GM23338 (cell line): ENCODE measurements around the gene ERC2. TPM values are rescaled to one million over a fixed set of nuclear protein-coding genes. Genes with fewer than 3 reads are reported as not detected.

Source experiments
- ATAC-seq: fragments of 200-7000 bp; cut with Tn5 transposase; 3 replicates; pipeline ENCODE4 v1.9.1; 2020
- DNase-seq: peaks from one replicate; pipeline ENCODE4 v3.0.0-alpha.2; 2015; ENCODE audit warnings: low spot score
- H2AFZ ChIP-seq: fragments of 200-600 bp; sonication (generic); 2 replicates; pipeline ENCODE4 v1.8.0; 2016; ENCODE audit warnings: antibody characterized with exemption, mild to moderate bottlenecking, moderate library complexity
- H3F3A ChIP-seq: fragments of 200-600 bp; sonication (generic); replicated peaks from 2 replicates; pipeline ENCODE4 v1.8.0; 2017; ENCODE audit warnings: antibody characterized with exemption, mixed run types, low read depth
- H3K27ac ChIP-seq: fragments of 200-600 bp; sonication (generic); 2 replicates; pipeline ENCODE4 v1.6.1; 2016; ENCODE audit warnings: low read depth
- H3K27me3 ChIP-seq: fragments of 200-600 bp; sonication (generic); 2 replicates; pipeline ENCODE4 v1.8.0; 2016; ENCODE audit warnings: mild to moderate bottlenecking, mixed run types, moderate library complexity; ENCODE audit not compliant: insufficient read depth
- H3K36me3 ChIP-seq: fragments of 200-600 bp; sonication (generic); 2 replicates; pipeline ENCODE4 v1.8.0; 2016; ENCODE audit warnings: mild to moderate bottlenecking; ENCODE audit not compliant: insufficient read depth
- H3K4me1 ChIP-seq: fragments of 200-600 bp; sonication (generic); 2 replicates; pipeline ENCODE4 v1.8.0; 2016; ENCODE audit warnings: mild to moderate bottlenecking, moderate library complexity; ENCODE audit not compliant: insufficient read depth
- H3K4me2 ChIP-seq: fragments of 200-600 bp; sonication (generic); 2 replicates; pipeline ENCODE4 v1.7.1; 2017; ENCODE audit warnings: mixed run types
- H3K4me3 ChIP-seq: fragments of 200-600 bp; sonication (generic); 2 replicates; pipeline ENCODE4 v1.6.1; 2016; ENCODE audit warnings: mixed run types
- H3K79me2 ChIP-seq: fragments of 200-600 bp; sonication (generic); replicated peaks from 2 replicates; pipeline ENCODE4 v1.8.0; 2017; ENCODE audit warnings: mild to moderate bottlenecking; ENCODE audit not compliant: insufficient read depth
- H3K9me2 ChIP-seq: fragments of 200-600 bp; sonication (generic); 2 replicates; pipeline ENCODE4 v1.8.0; 2017; ENCODE audit not compliant: insufficient read depth
- H4K20me1 ChIP-seq: fragments of 200-600 bp; sonication (generic); replicated peaks from 2 replicates; pipeline ENCODE4 v1.8.0; 2017; ENCODE audit warnings: mild to moderate bottlenecking; ENCODE audit not compliant: insufficient read depth
- H3K27ac Mint-ChIP-seq: 2 replicates; pipeline ENCODE4 v1.8.0; 2020; ENCODE audit warnings: inconsistent platforms, mild to moderate bottlenecking, moderate library complexity, mixed read lengths
- H3K27me3 Mint-ChIP-seq: 3 replicates; pipeline ENCODE4 v1.8.0; 2022; ENCODE audit warnings: low read depth, mild to moderate bottlenecking, moderate library complexity, mixed read lengths, inconsistent platforms; ENCODE audit not compliant: insufficient read depth, poor library complexity
- H3K36me3 Mint-ChIP-seq: 3 replicates; pipeline ENCODE4 v1.8.0; 2021; ENCODE audit warnings: low read depth, mild to moderate bottlenecking, inconsistent platforms, moderate library complexity, mixed read lengths
- H3K4me1 Mint-ChIP-seq: 3 replicates; pipeline ENCODE4 v1.8.0; 2020; ENCODE audit warnings: mild to moderate bottlenecking, inconsistent platforms, mixed read lengths
- H3K4me3 Mint-ChIP-seq: 3 replicates; pipeline ENCODE4 v1.8.0; 2021; ENCODE audit warnings: moderate library complexity, mild to moderate bottlenecking, inconsistent platforms, mixed read lengths
- H3K9me3 Mint-ChIP-seq: 3 replicates; pipeline ENCODE4 v1.8.0; 2020; ENCODE audit warnings: moderate library complexity, mild to moderate bottlenecking, inconsistent platforms, mixed read lengths
- CREB1 ChIP-seq: fragments of 250-450 bp; sonication (Bioruptor Pico); IDR thresholded peaks from 2 replicates; pipeline ENCODE4 v1.5.0; 2020; ENCODE audit warnings: low read depth, mild to moderate bottlenecking, moderate library complexity
- CTCF ChIP-seq, 2 experiments: fragments of 200-600 bp in 1 of 2; sonication (generic) in 1 of 2; conservative IDR thresholded peaks; 2 replicates each; pipeline versions ENCODE4 v1.5.1 to v1.6.1; 2016 to 2017; ENCODE audit warnings: antibody characterized with exemption in 2 of 2, low read depth in 2 of 2, mild to moderate bottlenecking in 2 of 2, moderate library complexity in 1 of 2
- EZH2 ChIP-seq: fragments of 200-600 bp; sonication (generic); IDR thresholded peaks from one replicate; pipeline ENCODE4 v1.8.0; 2017; ENCODE audit warnings: antibody characterized with exemption, mild to moderate bottlenecking, low read depth; ENCODE audit not compliant: unreplicated experiment
- EZH2phosphoT487 ChIP-seq: fragments of 200-600 bp; sonication (generic); IDR thresholded peaks from one replicate; pipeline ENCODE4 v1.8.1; 2018; ENCODE audit warnings: antibody characterized with exemption; ENCODE audit not compliant: unreplicated experiment
- JUNB ChIP-seq: IDR thresholded peaks from one replicate; pipeline ENCODE4 v1.6.1; 2016; ENCODE audit warnings: antibody characterized with exemption; ENCODE audit not compliant: unreplicated experiment
- POLR2AphosphoS5 ChIP-seq: IDR thresholded peaks from 2 replicates; pipeline ENCODE4 v1.6.1; 2016; ENCODE audit warnings: antibody characterized with exemption, low read depth
- ZNF114 ChIP-seq: fragments of 250-450 bp; sonication (Bioruptor Pico); IDR thresholded peaks from 2 replicates; pipeline ENCODE4 v1.5.0; 2020; ENCODE audit warnings: mild to moderate bottlenecking, moderate library complexity
- polyA plus RNA-seq: library from polyadenylated mRNA; unstranded; fragments of >200 nt; fragmentation: Nextera tagmentation; extraction: Ambion mirVana; gene quantifications from 2 replicates; pipeline ENCODE4 v1.2.1, GENCODE V29; 2016
- total RNA-seq: library from RNA; depleted of rRNA; stranded (reverse); fragments of >200 nt; shearing (Covaris generic); gene quantifications from 2 replicates; pipeline ENCODE4 v1.2.3, GENCODE V29; 2014
- TF ChIP-seq, protein P1 (sequence below): IDR thresholded peaks from one replicate; pipeline ENCODE4 v1.6.1; 2018; ENCODE audit warnings: antibody characterized with exemption; ENCODE audit not compliant: unreplicated experiment
- TF ChIP-seq, protein P2 (sequence below): IDR thresholded peaks from 2 replicates; pipeline ENCODE4 v1.6.1; 2016; ENCODE audit warnings: antibody characterized with exemption

Gene ERC2
- total and polyA plus RNA-seq, 2 experiments from 2014 or later = 11.8 to 13.7 TPM

- H3K4me1 Mint-ChIP-seq = no peaks in the 10 kb centered on the region
- no peak overlapping the region for H3K4me3 Mint-ChIP-seq
Measured at GRCh38 chr3:55797084-55797483, 671.2 kb downstream of the ERC2 start.

More at GRCh38 chr3:55797084-55797483, 671.2 kb downstream of the ERC2 start:
- no peak overlapping the region for H3K27ac ChIP-seq
- no peak overlapping the region for H3K27ac Mint-ChIP-seq
- no peak for DNase-seq
- H3K79me2 ChIP-seq = no peaks in the 10 kb centered on the region
- no peaks in the 10 kb centered on the region for H3K36me3 Mint-ChIP-seq
- peaks cover 3% of the 10 kb centered on the region; the same call in 1 of the 2 replicates for H3K9me2 ChIP-seq
- H3K9me3 Mint-ChIP-seq = no peaks in the 10 kb centered on the region
- H3K4me3 ChIP-seq = no peak overlapping the region
- H3F3A ChIP-seq = no peaks in the 10 kb centered on the region
- H2AFZ ChIP-seq = no peak overlapping the region
- H3K36me3 ChIP-seq = no peaks in the 10 kb centered on the region
- TF ChIP-seq POLR2AphosphoS5 (no peak), JUNB (no peak), CREB1 (no peak), EZH2 (no peak), CTCF (conservative IDR thresholded peaks at IDR 0.05; ENCODE audit: low read depth in 2 of 2) (no peak), EZH2phosphoT487 (no peak), ZNF114 (no peak)
- TF ChIP-seq, protein P1, sequence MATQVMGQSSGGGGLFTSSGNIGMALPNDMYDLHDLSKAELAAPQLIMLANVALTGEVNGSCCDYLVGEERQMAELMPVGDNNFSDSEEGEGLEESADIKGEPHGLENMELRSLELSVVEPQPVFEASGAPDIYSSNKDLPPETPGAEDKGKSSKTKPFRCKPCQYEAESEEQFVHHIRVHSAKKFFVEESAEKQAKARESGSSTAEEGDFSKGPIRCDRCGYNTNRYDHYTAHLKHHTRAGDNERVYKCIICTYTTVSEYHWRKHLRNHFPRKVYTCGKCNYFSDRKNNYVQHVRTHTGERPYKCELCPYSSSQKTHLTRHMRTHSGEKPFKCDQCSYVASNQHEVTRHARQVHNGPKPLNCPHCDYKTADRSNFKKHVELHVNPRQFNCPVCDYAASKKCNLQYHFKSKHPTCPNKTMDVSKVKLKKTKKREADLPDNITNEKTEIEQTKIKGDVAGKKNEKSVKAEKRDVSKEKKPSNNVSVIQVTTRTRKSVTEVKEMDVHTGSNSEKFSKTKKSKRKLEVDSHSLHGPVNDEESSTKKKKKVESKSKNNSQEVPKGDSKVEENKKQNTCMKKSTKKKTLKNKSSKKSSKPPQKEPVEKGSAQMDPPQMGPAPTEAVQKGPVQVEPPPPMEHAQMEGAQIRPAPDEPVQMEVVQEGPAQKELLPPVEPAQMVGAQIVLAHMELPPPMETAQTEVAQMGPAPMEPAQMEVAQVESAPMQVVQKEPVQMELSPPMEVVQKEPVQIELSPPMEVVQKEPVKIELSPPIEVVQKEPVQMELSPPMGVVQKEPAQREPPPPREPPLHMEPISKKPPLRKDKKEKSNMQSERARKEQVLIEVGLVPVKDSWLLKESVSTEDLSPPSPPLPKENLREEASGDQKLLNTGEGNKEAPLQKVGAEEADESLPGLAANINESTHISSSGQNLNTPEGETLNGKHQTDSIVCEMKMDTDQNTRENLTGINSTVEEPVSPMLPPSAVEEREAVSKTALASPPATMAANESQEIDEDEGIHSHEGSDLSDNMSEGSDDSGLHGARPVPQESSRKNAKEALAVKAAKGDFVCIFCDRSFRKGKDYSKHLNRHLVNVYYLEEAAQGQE = no peak
- TF ChIP-seq, protein P2, sequence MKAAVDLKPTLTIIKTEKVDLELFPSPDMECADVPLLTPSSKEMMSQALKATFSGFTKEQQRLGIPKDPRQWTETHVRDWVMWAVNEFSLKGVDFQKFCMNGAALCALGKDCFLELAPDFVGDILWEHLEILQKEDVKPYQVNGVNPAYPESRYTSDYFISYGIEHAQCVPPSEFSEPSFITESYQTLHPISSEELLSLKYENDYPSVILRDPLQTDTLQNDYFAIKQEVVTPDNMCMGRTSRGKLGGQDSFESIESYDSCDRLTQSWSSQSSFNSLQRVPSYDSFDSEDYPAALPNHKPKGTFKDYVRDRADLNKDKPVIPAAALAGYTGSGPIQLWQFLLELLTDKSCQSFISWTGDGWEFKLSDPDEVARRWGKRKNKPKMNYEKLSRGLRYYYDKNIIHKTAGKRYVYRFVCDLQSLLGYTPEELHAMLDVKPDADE = no peak
- peaks cover 1% of the 10 kb centered on the region for H3K27me3 Mint-ChIP-seq
- 0 out of 2 replicates have a peak, but pooled peaks cover 3% of the 10 kb centered on the region for H4K20me1 ChIP-seq
- H3K27me3 ChIP-seq = no peaks in the 10 kb centered on the region
- no peak overlapping the region for H3K4me2 ChIP-seq
- no peak for ATAC-seq
- H3K4me1 ChIP-seq = no peaks in the 10 kb centered on the region
